Bronchial epithelial cell (primary cell): ENCODE measurements around the gene RNF220. TPM values are rescaled to one million over a fixed set of nuclear protein-coding genes. Genes with fewer than 3 reads are reported as not detected.

ENCODE experiments used
- DNase-seq: peaks from one replicate; pipeline ENCODE4 v3.0.0-alpha.2; 2010; ENCODE audit warnings: low read depth
- FAIRE-seq: peaks from 2 replicates; lab custom pipeline; 2011; peaks lifted over from hg19 to GRCh38; lab: Jason Lieb, UNC
- H3K27me3 ChIP-seq: 2 replicates; pipeline ENCODE4 v1.5.1; 2011; ENCODE audit warnings: low read length; ENCODE audit not compliant: control insufficient read depth, insufficient read depth
- H3K36me3 ChIP-seq: 2 replicates; pipeline ENCODE4 v1.5.1; 2011; ENCODE audit warnings: low read length; ENCODE audit not compliant: control insufficient read depth, insufficient read depth
- H3K4me3 ChIP-seq: 2 replicates; pipeline ENCODE4 v1.5.1; 2011; ENCODE audit warnings: mild to moderate bottlenecking, low read depth, low read length, control low read depth
- total RNA-seq: library from RNA; depleted of rRNA; stranded (reverse); fragments of >200 nt; gene quantifications from 2 replicates; pipeline ENCODE4 v1.2.1, GENCODE V29; 2014
- TF ChIP-seq, protein P1 (sequence below): IDR thresholded peaks from 2 replicates; pipeline ENCODE4 v1.5.1; 2011; ENCODE audit warnings: mild to moderate bottlenecking, moderate library complexity, low read length, control low read depth, inconsistent platforms; ENCODE audit not compliant: insufficient read depth, severe bottlenecking

RNF220 gene
- total RNA-seq, 1 donor from 2014 or later = 94.5 TPM

DNA sequence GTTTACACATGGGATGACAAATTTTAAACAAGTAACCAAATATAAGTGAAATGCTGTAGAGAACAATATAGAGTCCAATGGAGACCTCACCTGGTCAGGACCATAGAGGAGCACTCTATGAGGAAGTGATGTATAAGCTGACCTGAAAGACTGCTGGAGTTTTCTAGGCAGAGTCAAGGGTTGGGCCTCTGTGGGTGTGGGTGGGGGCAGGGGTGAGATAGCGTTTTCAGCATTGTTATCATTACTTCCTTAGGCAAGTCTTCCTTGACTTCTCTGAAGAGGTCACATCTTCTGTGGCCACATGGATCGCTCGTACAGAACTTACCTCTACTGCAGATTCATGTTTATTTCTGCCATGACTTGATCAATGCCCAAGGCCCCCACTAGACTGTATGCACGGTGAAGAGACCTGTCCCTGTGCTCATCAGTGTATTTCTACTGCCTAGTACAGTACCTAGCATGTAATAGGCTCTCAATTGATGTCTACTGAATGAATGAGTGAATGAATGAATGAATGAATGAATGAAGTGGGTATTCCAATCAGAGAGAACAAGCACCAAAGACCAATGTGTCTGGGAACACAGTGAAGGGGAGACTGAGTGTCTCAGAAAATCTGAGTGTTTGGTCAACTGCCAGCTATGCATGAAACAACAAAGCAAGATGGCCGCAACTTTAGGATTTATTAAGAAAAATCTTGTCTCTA is 116.5 kb downstream of the RNF220 start:
- no peak for FAIRE-seq
- TF ChIP-seq, protein P1, sequence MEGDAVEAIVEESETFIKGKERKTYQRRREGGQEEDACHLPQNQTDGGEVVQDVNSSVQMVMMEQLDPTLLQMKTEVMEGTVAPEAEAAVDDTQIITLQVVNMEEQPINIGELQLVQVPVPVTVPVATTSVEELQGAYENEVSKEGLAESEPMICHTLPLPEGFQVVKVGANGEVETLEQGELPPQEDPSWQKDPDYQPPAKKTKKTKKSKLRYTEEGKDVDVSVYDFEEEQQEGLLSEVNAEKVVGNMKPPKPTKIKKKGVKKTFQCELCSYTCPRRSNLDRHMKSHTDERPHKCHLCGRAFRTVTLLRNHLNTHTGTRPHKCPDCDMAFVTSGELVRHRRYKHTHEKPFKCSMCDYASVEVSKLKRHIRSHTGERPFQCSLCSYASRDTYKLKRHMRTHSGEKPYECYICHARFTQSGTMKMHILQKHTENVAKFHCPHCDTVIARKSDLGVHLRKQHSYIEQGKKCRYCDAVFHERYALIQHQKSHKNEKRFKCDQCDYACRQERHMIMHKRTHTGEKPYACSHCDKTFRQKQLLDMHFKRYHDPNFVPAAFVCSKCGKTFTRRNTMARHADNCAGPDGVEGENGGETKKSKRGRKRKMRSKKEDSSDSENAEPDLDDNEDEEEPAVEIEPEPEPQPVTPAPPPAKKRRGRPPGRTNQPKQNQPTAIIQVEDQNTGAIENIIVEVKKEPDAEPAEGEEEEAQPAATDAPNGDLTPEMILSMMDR = no peak
- no peak for DNase-seq
- Histone ChIP-seq H3K27me3 (no peaks in the 10 kb centered on the region), H3K36me3 (no peaks in the 10 kb centered on the region), H3K4me3 (no peak overlapping the region)

DNA sequence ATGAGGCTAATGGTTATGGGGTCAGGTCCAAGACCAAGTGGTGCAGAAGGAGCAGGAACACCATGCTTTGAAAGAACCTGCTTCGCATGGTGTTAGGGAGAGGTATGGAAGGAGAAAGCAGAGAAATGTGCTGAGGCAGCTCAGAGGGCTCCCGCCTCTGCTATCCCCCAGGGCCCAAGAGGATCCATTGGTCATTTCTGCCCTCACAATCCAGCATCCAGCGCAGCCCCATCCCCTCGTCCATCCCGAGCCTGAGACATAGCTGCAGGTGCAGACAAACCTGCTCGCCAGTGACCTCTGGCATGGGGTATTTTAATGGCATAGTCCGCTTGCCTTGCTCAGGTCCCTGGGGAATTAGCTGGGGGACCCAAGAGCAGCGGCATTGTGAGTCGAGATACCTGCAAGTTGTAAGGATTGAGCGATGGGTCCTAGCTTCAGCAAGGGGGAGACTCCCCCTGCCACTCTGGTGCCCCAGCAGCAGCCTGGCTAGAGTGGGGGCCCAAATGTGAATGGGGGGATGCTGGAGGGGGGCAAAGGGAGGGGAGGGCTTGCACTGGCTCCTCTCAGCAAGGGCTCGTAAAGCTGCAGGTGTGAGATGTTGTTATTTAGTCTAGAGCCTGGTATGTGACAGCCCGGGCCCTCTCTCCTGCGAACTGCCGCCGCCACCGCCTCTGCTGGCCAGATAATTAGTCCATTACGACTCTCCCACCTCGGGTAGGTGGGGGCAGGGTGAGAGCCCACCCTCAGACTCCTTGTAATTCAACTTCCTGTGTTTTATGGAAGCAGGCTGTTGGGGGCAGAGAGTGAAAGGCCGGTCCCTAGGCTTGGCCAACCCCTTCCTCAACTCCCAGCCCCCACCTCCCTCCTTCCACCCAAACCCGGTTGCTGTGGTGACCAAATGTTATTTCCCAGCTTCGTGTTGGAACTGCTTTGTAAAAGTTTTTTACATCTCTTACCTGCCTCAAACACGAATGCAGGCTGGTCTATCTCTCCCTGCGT is 118.8 kb downstream of the RNF220 start:
- FAIRE-seq (no peak), DNase-seq (no peak)
- Histone ChIP-seq H3K27me3 (no peaks in the 10 kb centered on the region), H3K4me3 (no peak overlapping the region), H3K36me3 (no peaks in the 10 kb centered on the region)
- TF ChIP-seq, protein P1 = no peak

DNA sequence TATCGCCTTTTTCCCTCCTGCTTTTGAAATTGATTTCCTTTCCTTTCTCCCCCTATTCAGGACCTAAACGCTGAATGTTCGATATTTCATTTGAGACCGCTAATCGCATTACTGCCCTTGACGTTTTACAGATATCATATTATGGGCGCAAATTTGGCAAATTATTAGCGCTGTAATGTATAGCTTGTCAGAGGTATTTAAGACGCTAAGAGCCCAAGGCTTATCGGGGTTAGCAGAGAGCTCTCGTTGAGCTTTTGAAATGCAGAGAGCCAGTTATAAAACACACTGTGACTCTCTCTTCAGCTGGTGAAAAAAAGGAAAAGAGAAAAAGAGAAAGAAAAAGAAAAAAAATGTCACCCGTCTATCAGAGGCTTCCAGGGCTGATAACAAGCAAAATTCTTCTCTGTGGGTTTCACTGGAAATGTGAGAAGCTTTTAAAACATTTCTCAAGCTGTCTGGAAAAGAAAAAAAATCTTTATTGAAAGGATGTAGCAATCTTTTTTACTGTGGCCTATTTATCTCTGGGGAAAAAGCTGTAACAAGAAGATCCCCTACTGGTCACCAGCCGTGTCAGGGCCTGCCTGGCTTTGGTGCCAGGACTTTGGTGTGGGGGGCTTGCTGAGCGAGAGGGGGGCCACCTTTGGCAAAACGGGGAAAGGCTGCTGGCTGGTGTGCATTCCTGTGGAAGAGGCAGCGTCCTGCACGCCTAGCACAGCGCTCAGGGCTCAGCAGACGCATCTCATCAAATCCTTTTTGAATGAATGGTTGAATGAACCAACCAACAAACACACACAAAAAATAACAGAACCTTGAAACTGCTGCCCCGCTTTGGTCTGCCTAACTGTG is 119.8 kb downstream of the RNF220 start:
- no peak for DNase-seq
- no peak overlapping the region for H3K4me3 ChIP-seq
- FAIRE-seq = no peak
- TF ChIP-seq, protein P1 = no peak
- no peaks in the 10 kb centered on the region for H3K27me3 ChIP-seq
- no peaks in the 10 kb centered on the region for H3K36me3 ChIP-seq

DNA sequence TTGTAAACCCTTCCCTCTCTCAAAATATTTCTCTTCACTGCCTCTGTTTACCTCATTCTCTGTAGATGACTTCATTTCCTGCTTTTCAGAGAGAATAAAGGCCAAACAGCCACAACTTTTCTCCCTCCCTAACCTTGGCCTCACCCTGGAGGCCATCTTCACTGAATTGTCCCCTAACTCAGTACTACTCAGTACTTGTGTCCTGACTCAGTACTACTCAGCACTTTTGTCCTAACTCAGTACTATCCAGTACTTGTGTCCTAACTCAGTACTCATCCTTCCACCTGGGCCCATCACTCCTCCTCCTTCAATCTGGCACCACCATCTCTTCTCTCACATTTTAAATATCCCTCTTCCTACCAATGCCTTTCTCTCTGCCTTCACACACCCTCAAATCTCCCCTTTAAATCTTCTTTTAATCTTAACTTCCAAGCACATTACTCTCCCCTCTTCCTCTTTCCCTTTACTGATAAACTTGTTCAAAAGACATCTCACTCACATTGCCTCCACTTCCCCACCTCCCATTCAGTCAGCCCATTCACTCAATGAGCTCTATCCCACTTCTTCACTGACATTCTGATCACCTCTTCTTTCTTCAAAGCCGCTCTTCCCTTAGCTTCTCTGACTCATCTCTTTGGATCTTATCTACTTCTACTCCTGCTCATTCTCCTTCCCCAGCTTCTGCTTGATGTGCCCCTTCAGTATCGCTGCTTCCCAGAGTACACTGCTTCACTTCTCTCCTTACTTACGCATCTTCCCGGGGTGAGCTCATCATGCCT is 121.4 kb downstream of the RNF220 start:
- DNase-seq (no peak), FAIRE-seq (no peak)
- H3K27me3 ChIP-seq = no peaks in the 10 kb centered on the region
- H3K4me3 ChIP-seq = no peak overlapping the region
- TF ChIP-seq, protein P1 = no peak
- no peaks in the 10 kb centered on the region for H3K36me3 ChIP-seq
